HL-60 (cell line): ENCODE data around the gene KRT73.

Experiments used
- CTCF ChIP-seq: IDR thresholded peaks from one replicate; pipeline ENCODE4 v1.5.1; 2011; ENCODE audit warnings: low read length, control low read depth, inconsistent platforms; ENCODE audit not compliant: insufficient read depth
- GABPA ChIP-seq: IDR thresholded peaks from 2 replicates; pipeline ENCODE4 v1.6.1; 2012; ENCODE audit warnings: low read depth
- POLR2AphosphoS5 ChIP-seq: IDR thresholded peaks from 2 replicates; pipeline ENCODE4 v1.6.1; 2012; ENCODE audit warnings: low read depth
- REST ChIP-seq: IDR thresholded peaks from 2 replicates; pipeline ENCODE4 v1.6.1; 2012; ENCODE audit warnings: low read depth; ENCODE audit not compliant: insufficient replicate concordance
- SPI1 ChIP-seq: IDR thresholded peaks from 2 replicates; pipeline ENCODE4 v1.6.1; 2012; ENCODE audit warnings: low read depth, mild to moderate bottlenecking, borderline replicate concordance

- TF ChIP-seq CTCF (no peak), POLR2AphosphoS5 (no peak), GABPA (no peak), SPI1 (peak; percentile 52; the same call in 1 of the 2 replicates), REST (no peak)
These were observed 17.8 kb upstream of the KRT73 start for GRCh38 chr12:52636189-52636588.
